Measurements from ENCODE around the gene BLTP3A.

DNA sequence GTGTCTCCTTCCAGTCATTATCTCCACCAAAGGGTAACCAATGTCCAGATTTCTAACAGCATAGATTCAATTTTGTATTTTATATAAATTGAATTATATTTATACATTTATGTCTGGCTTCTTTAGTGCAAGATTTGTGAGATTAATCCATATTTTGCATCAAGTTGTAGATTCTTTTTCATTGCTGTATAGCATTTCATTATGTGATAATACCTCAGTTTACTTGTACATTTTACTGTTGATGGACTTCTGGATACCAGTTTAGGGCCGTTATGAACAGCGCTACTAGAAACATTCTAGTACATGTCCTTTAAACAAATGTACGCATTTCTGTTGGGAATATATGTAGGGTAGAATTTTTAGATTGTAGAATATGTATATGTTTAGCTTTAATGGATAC, 6.2 kb downstream of the BLTP3A start:
- TF ChIP-seq, protein P1, sequence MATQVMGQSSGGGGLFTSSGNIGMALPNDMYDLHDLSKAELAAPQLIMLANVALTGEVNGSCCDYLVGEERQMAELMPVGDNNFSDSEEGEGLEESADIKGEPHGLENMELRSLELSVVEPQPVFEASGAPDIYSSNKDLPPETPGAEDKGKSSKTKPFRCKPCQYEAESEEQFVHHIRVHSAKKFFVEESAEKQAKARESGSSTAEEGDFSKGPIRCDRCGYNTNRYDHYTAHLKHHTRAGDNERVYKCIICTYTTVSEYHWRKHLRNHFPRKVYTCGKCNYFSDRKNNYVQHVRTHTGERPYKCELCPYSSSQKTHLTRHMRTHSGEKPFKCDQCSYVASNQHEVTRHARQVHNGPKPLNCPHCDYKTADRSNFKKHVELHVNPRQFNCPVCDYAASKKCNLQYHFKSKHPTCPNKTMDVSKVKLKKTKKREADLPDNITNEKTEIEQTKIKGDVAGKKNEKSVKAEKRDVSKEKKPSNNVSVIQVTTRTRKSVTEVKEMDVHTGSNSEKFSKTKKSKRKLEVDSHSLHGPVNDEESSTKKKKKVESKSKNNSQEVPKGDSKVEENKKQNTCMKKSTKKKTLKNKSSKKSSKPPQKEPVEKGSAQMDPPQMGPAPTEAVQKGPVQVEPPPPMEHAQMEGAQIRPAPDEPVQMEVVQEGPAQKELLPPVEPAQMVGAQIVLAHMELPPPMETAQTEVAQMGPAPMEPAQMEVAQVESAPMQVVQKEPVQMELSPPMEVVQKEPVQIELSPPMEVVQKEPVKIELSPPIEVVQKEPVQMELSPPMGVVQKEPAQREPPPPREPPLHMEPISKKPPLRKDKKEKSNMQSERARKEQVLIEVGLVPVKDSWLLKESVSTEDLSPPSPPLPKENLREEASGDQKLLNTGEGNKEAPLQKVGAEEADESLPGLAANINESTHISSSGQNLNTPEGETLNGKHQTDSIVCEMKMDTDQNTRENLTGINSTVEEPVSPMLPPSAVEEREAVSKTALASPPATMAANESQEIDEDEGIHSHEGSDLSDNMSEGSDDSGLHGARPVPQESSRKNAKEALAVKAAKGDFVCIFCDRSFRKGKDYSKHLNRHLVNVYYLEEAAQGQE (IDR thresholded peaks at IDR 0.05; ENCODE audit: insufficient replicate concordance, low read depth) = no peak
- TF ChIP-seq, protein P2, sequence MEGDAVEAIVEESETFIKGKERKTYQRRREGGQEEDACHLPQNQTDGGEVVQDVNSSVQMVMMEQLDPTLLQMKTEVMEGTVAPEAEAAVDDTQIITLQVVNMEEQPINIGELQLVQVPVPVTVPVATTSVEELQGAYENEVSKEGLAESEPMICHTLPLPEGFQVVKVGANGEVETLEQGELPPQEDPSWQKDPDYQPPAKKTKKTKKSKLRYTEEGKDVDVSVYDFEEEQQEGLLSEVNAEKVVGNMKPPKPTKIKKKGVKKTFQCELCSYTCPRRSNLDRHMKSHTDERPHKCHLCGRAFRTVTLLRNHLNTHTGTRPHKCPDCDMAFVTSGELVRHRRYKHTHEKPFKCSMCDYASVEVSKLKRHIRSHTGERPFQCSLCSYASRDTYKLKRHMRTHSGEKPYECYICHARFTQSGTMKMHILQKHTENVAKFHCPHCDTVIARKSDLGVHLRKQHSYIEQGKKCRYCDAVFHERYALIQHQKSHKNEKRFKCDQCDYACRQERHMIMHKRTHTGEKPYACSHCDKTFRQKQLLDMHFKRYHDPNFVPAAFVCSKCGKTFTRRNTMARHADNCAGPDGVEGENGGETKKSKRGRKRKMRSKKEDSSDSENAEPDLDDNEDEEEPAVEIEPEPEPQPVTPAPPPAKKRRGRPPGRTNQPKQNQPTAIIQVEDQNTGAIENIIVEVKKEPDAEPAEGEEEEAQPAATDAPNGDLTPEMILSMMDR (IDR thresholded peaks at IDR 0.05; ENCODE audit: insufficient read depth, low read length) = no peak
- TF ChIP-seq POLR2AphosphoS5 (IDR thresholded peaks at IDR 0.05; ENCODE audit: low read depth) = no peak

Data from HL-60 (cell line).